Body of pancreas (tissue), 4 donors: ENCODE measurements around the gene DAPK1. TPM values are rescaled to one million over a fixed set of nuclear protein-coding genes. Genes with fewer than 3 reads are reported as not detected.

ENCODE experiments used
- ATAC-seq: fragments of 150-250 bp; one replicate; pipeline ENCODE4 v1.9.1; 2016
- DNase-seq, 4 donors: peaks; one replicate each; pipeline ENCODE4 v3.0.0-alpha.2; 2019
- H3K27ac ChIP-seq, 4 donors: fragments of 200-600 bp; sonication (generic); 1 replicate in 3 of 4; 2 replicates in 1 of 4; pipeline versions ENCODE4 v1.5.1 to v1.6.1; 2016 to 2019; ENCODE audit warnings: mild to moderate bottlenecking in 1 of 4, mixed read lengths in 1 of 4, moderate library complexity in 1 of 4
- H3K27me3 ChIP-seq, 2 donors: fragments of 200-600 bp; sonication (generic); one replicate each; pipeline ENCODE4 v1.6.0; 2016; ENCODE audit warnings: mild to moderate bottlenecking in 1 of 2
- H3K36me3 ChIP-seq, 2 donors: fragments of 200-600 bp; sonication (generic); replicated peaks in 1 of 2; 2 replicates each; pipeline ENCODE4 v1.5.1; 2016; ENCODE audit warnings: low read depth in 2 of 2; ENCODE audit not compliant: insufficient read depth in 1 of 2
- H3K4me1 ChIP-seq: fragments of 200-600 bp; sonication (generic); one replicate; pipeline ENCODE4 v1.6.0; 2016
- H3K4me3 ChIP-seq, 2 donors: fragments of 200-600 bp; sonication (generic); 1 replicate in 1 of 2; 2 replicates in 1 of 2; pipeline ENCODE4 v1.5.1; 2016 to 2019
- H3K9me3 ChIP-seq, 3 donors: fragments of 200-600 bp; sonication (generic); 1 replicate in 2 of 3; 2 replicates in 1 of 3; pipeline ENCODE4 v1.5.1; 2016
- POLR2A ChIP-seq, 3 donors: fragments of 450-650 bp; IDR thresholded peaks; one replicate each; pipeline ENCODE4 v1.6.1; 2016; ENCODE audit warnings: antibody characterized with exemption in 3 of 3, mild to moderate bottlenecking in 2 of 3
- WGBS, 2 donors: methylation state at CpG; one replicate each; pipeline ENCODE4 v1.1.5; 2017; 5-methylcytosine and 5-hydroxymethylcytosine counted together
- intact Hi-C: fragments of 100-400 bp; cut with DNase I; formaldehyde crosslinking; loops from one replicate; pipeline ENCODE4 v1.15.1; 2023
- total RNA-seq, 2 donors: library from RNA; depleted of rRNA; stranded (reverse); fragments of >200 nt; gene quantifications; one replicate each; pipeline ENCODE4 v1.1.0, GENCODE V29; 2016
- TF ChIP-seq, protein P1 (sequence below), 7 experiments: fragments of 450-650 bp in 4 of 7; fragments of 200-600 bp in 3 of 7; sonication (generic) in 3 of 7; IDR thresholded peaks; one replicate each; pipeline ENCODE4 v1.5.1; 2016 to 2019; ENCODE audit warnings: antibody characterized with exemption in 7 of 7

The DAPK1 gene
- total RNA-seq, 2 donors from 2014 or later: 79.6 to 152 TPM

DNA sequence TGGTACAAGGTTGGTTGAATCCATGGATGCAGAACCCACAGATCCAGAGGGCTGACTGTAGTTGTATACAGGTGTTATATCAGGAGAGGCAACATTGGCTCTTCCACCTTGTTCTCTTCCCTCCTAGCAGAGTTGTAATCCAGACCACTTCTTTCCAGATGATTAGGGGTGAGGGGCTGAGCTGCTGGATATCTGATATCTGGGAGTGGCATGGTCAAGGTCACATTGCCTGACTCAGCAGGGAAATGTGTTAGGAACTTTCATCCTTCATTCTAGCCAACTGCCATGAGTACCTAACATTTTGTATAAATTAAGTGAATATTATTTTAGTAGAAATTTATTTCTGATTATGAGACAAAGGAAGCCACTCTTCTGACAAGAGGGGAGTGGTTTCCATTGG, 7.3 kb downstream of the DAPK1 start:
- H3K27me3 ChIP-seq: no peaks in the 10 kb centered on the region
- H3K36me3 ChIP-seq: no peaks in the 10 kb centered on the region
- peaks cover 50% of the 10 kb centered on the region for H3K4me1 ChIP-seq
- H3K9me3 ChIP-seq: no peaks in the 10 kb centered on the region
- H3K4me3 ChIP-seq: no peak overlapping the region
- intact Hi-C loops: loop anchor here (10.0 kb wide), 1 partner anchor 160 kb away; no protein-coding TSS in a partner anchor
- TF ChIP-seq, protein P1, sequence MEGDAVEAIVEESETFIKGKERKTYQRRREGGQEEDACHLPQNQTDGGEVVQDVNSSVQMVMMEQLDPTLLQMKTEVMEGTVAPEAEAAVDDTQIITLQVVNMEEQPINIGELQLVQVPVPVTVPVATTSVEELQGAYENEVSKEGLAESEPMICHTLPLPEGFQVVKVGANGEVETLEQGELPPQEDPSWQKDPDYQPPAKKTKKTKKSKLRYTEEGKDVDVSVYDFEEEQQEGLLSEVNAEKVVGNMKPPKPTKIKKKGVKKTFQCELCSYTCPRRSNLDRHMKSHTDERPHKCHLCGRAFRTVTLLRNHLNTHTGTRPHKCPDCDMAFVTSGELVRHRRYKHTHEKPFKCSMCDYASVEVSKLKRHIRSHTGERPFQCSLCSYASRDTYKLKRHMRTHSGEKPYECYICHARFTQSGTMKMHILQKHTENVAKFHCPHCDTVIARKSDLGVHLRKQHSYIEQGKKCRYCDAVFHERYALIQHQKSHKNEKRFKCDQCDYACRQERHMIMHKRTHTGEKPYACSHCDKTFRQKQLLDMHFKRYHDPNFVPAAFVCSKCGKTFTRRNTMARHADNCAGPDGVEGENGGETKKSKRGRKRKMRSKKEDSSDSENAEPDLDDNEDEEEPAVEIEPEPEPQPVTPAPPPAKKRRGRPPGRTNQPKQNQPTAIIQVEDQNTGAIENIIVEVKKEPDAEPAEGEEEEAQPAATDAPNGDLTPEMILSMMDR (IDR thresholded peaks at IDR 0.05): no peak
- TF ChIP-seq POLR2A (IDR thresholded peaks at IDR 0.05): no peak
- DNase-seq: no peak
- no peak for ATAC-seq
- H3K27ac ChIP-seq: no peak overlapping the region

DNA sequence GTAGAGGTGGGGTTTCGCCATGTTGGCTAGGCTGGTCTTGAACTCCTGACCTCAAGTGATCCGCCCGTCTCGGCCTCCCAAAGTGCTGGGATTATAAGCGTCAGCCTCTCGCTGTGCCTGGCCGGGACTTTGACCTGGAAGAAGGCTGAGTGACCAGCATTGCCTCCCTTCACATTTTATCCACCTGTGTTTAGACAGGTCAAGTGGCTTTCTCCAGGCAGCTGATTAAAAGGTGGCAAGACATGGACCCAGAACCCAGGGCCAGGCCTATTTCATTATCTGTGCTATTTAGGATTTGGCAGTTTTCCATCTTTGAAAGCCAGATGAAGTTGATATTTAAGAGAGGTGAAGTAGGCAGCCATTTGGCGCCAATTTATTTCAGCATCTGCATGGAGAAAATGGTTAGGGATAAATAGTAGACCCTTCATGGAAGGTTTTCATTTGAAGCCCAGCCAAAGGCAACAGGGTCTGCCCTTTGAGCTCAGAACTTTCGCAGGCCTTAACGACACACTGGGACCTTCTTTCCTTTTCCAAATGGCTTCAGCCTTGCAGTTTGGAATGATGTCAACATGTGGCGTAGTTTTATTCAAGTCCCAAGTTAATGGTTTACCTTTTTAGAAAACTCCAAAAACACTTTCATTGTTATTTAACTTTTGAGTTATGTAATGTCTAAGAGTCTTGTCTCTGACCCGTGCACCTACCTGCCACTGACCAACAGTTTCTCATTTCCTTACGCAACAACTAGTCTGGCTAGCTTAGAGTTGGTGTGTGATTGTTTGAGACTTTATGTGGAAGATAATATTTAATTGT, 8.4 kb downstream of the DAPK1 start:
- Histone ChIP-seq H3K27me3 (no peaks in the 10 kb centered on the region), H3K4me1 (peaks cover 42% of the 10 kb centered on the region), H3K4me3 (no peak overlapping the region), H3K27ac (peak overlapping the region in 1 of 4 donors; percentile 33), H3K9me3 (no peaks in the 10 kb centered on the region), H3K36me3 (no peaks in the 10 kb centered on the region)
- intact Hi-C loops: loop anchor here (10.0 kb wide), 1 partner anchor 159 kb away; no protein-coding TSS in a partner anchor
- ATAC-seq (peak; percentile 8), DNase-seq (no peak)
- TF ChIP-seq, protein P1 (IDR thresholded peaks at IDR 0.05): no peak
- no peak for TF ChIP-seq POLR2A (IDR thresholded peaks at IDR 0.05)
- WGBS, 2 donors: 88 to 92% methylated on average over 13 of the region's 13 CpGs

DNA sequence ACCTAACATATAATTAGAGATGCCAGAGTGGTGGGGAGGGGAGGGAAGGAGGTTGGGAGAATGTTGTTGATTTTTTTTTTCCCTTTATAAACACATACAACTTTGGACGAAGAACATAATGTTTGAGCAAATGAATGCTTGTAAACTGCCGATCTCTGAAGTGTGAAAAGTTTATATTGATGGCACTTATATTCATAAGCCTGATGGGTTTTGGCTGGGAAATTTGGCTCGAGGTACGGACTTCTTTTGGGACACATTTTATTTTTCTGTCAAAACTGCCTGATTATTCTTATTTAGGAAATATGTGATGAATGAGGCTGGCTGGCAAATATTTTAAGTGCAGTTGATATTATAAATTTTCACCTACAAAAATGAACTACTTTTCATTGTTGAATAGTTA, 9.9 kb downstream of the DAPK1 start:
- intact Hi-C loops: loop anchor here (10.0 kb wide), 1 partner anchor 157 kb away; no protein-coding TSS in a partner anchor

DNA sequence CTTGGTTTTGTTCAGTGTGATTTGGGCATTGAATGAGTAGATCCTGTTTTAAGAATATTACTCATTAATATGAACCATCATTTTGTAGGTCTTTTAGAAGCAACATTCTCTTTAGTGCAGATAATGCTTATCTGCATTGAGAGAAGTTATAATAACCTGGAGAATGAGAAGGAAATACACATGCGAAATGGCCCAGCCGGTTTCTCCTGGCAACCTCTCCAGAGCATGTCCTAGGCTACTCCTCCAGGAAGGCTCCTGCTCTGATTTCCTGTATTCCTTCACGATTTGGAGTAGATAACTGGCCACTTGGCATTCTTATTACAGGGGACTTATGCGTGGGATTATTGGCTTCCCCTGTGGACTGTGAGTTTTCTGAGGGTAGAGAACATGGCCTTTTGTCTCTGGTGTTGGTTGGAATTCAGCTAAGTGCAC, 12.6 kb downstream of the DAPK1 start:
- intact Hi-C loops: no loop called here
- TF ChIP-seq, protein P1 (IDR thresholded peaks at IDR 0.05): no peak
- no peak for TF ChIP-seq POLR2A (IDR thresholded peaks at IDR 0.05)
- WGBS, 2 donors: 76 to 79% methylated on average over 4 of the region's 4 CpGs
- H3K4me3 ChIP-seq: no peak overlapping the region
- ATAC-seq (no peak), DNase-seq (no peak)
- H3K27me3 ChIP-seq: no peaks in the 10 kb centered on the region
- no peaks in the 10 kb centered on the region for H3K9me3 ChIP-seq
- peaks cover 17% of the 10 kb centered on the region for H3K4me1 ChIP-seq
- H3K36me3 ChIP-seq: no peaks in the 10 kb centered on the region
- no peak overlapping the region for H3K27ac ChIP-seq

More for the DNA sequence above, 9.9 kb downstream of the DAPK1 start:
- H3K4me1 ChIP-seq: peaks cover 33% of the 10 kb centered on the region
- H3K36me3 ChIP-seq: no peaks in the 10 kb centered on the region
- ATAC-seq: no peak
- H3K4me3 ChIP-seq: no peak overlapping the region
- H3K27me3 ChIP-seq: no peaks in the 10 kb centered on the region
- WGBS, 2 donors: 79 to 82% methylated on average over 4 of the region's 4 CpGs
- H3K27ac ChIP-seq: no peak overlapping the region
- no peaks in the 10 kb centered on the region for H3K9me3 ChIP-seq
- no peak for TF ChIP-seq POLR2A (IDR thresholded peaks at IDR 0.05)
- TF ChIP-seq, protein P1 (IDR thresholded peaks at IDR 0.05): no peak
- no peak for DNase-seq
